Breast epithelium (tissue), 3 donors: Measurements from ENCODE around the gene ATL3.

Source experiments
- POLR2A ChIP-seq: fragments of 450-650 bp; IDR thresholded peaks from one replicate; pipeline ENCODE4 v1.6.1; 2016; ENCODE audit warnings: antibody characterized with exemption, mild to moderate bottlenecking, moderate library complexity
- POLR2AphosphoS5 ChIP-seq, 3 donors: sonication (generic); formaldehyde crosslinking; IDR thresholded peaks; one replicate each; pipeline ENCODE4 v1.6.1; 2017; ENCODE audit warnings: antibody characterized with exemption in 3 of 3
- TF ChIP-seq, protein P1 (sequence below), 3 donors: fragments of 450-650 bp; IDR thresholded peaks; one replicate each; pipeline ENCODE4 v1.5.1; 2016 to 2017; ENCODE audit warnings: antibody characterized with exemption in 3 of 3, mild to moderate bottlenecking in 3 of 3, moderate library complexity in 3 of 3

DNA sequence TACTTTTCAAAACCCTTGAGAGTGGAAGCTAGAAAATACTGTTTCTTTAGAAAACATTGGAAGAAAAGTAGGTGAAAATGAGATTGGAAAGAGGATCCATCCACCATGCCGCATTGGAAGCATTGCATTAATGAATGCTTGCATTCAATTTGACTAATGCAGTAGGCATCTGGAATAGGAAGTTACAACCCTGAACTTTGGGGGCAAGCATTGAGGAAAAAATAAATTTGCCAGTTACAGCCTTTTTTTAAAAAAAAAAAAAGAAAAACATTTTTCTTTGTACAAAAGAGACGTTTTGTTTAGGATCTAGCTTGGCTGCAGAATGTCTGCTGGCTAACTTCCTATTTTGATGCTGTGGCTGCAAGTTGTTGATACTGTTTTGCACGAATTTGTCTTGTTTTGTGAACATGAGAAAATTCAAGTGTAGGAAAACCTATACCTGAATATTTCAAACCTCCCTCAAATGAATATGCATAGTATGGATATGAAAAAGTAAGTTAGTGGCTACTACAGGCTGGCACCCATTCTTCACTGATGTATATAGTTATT is 38.2 kb upstream of the ATL3 start:
- TF ChIP-seq, protein P1, sequence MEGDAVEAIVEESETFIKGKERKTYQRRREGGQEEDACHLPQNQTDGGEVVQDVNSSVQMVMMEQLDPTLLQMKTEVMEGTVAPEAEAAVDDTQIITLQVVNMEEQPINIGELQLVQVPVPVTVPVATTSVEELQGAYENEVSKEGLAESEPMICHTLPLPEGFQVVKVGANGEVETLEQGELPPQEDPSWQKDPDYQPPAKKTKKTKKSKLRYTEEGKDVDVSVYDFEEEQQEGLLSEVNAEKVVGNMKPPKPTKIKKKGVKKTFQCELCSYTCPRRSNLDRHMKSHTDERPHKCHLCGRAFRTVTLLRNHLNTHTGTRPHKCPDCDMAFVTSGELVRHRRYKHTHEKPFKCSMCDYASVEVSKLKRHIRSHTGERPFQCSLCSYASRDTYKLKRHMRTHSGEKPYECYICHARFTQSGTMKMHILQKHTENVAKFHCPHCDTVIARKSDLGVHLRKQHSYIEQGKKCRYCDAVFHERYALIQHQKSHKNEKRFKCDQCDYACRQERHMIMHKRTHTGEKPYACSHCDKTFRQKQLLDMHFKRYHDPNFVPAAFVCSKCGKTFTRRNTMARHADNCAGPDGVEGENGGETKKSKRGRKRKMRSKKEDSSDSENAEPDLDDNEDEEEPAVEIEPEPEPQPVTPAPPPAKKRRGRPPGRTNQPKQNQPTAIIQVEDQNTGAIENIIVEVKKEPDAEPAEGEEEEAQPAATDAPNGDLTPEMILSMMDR (IDR thresholded peaks at IDR 0.05), result no peak
- no peak for TF ChIP-seq POLR2AphosphoS5 (IDR thresholded peaks at IDR 0.05)
- no peak for TF ChIP-seq POLR2A
